Coronary artery (tissue), 2 donors: ENCODE measurements around the gene PCGF1.
"Not testable (repeated sequence)": the region's sequence is repeated elsewhere in the genome, so short reads cannot be mapped to it uniquely, and the experiment has no call there.

Experiments used
- DNase-seq: peaks from one replicate; pipeline ENCODE4 v3.0.0-alpha.2; 2017; ENCODE audit warnings: low spot score
- H3K27ac ChIP-seq, 2 donors: fragments of 200-600 bp; sonication (generic); one replicate each; pipeline ENCODE4 v1.5.1; 2016 to 2019
- H3K4me3 ChIP-seq: fragments of 200-600 bp; sonication (generic); 2 replicates; pipeline ENCODE4 v1.5.1; 2016; ENCODE audit warnings: mild to moderate bottlenecking, moderate library complexity
- CTCF ChIP-seq: fragments of 200-600 bp; sonication (generic); IDR thresholded peaks from one replicate; pipeline ENCODE4 v1.5.1; 2019; ENCODE audit warnings: antibody characterized with exemption

The PCGF1 gene

GRCh38 chr2:74461187-74462053 is 46.1 kb downstream of the PCGF1 start:
- no peak overlapping the region for H3K27ac ChIP-seq
- DNase-seq: no peak
- TF ChIP-seq CTCF: no peak
- H3K4me3 ChIP-seq: no peak overlapping the region

GRCh38 chr2:74460187-74460586 is 47.3 kb downstream of the PCGF1 start:
- H3K27ac ChIP-seq, H3K4me3 ChIP-seq, DNase-seq: not testable (repeated sequence)

GRCh38 chr2:74459503-74460118 is 47.9 kb downstream of the PCGF1 start:
- H3K27ac ChIP-seq: peak overlapping the region in 1 of 2 donors; percentile 88

GRCh38 chr2:74458938-74459363 is 48.5 kb downstream of the PCGF1 start:
- no peak for TF ChIP-seq CTCF
- Histone ChIP-seq H3K4me3 (peak overlapping the region; percentile 80), H3K27ac (peak overlapping the region; percentile 88 to 97)
- no peak for DNase-seq

More at GRCh38 chr2:74459503-74460118, 47.9 kb downstream of the PCGF1 start:
- not testable (repeated sequence) for DNase-seq
- peak overlapping the region; percentile 80 for H3K4me3 ChIP-seq

- H3K4me3 ChIP-seq: peak within 1 kb of the TSS; percentile 82
- peak; percentile 100 for DNase-seq
- no peak for TF ChIP-seq CTCF
- H3K27ac ChIP-seq: peak within 1 kb of the TSS; percentile 96 to 97
Observed at GRCh38 chr2:74458132-74458937, 49.2 kb downstream of the PCGF1 start, which contains the start of gene WBP1. WBP1 (plus strand) TSS chr2:74458438; CDS start chr2:74458603, 165 bp downstream.

GRCh38 chr2:74457549-74458131 is 49.9 kb downstream of the PCGF1 start:
- no peak for TF ChIP-seq CTCF
- no peak for DNase-seq

GRCh38 chr2:74457129-74457548 is 50.4 kb downstream of the PCGF1 start:
- DNase-seq: no peak
- H3K4me3 ChIP-seq: peak overlapping the region; percentile 82
- TF ChIP-seq CTCF: no peak
- peak overlapping the region; percentile 96 to 97 for H3K27ac ChIP-seq

More at GRCh38 chr2:74457549-74458131, 49.9 kb downstream of the PCGF1 start:
- H3K4me3 ChIP-seq: peak overlapping the region; percentile 82
- H3K27ac ChIP-seq: peak overlapping the region; percentile 96 to 97
